Stomach (tissue), 9 donors: ENCODE data around the gene PSMD9. TPM values are rescaled to one million over a fixed set of nuclear protein-coding genes. Genes with fewer than 3 reads are reported as not detected.

Experiments used
- DNase-seq, 2 donors: peaks; one replicate each; pipeline versions ENCODE4 v3.0.0 to v3.0.0-alpha.2; 2013 to 2019
- H3K27ac ChIP-seq, 5 donors: fragments of 200-600 bp in 4 of 5; sonication (generic) in 4 of 5; one replicate each; pipeline ENCODE4 v1.5.1; 2013 to 2019; ENCODE audit warnings: mild to moderate bottlenecking in 1 of 5, moderate library complexity in 1 of 5
- H3K27me3 ChIP-seq, 3 donors: fragments of 200-600 bp; sonication (generic); one replicate each; pipeline ENCODE4 v1.5.1; 2017 to 2019; ENCODE audit warnings: mixed run types in 1 of 3
- H3K36me3 ChIP-seq, 4 donors: fragments of 200-600 bp; sonication (generic); 1 replicate in 3 of 4; 2 replicates in 1 of 4; pipeline ENCODE4 v1.5.1; 2016 to 2019
- H3K4me1 ChIP-seq, 4 donors: fragments of 200-600 bp; sonication (generic); one replicate each; pipeline ENCODE4 v1.5.1; 2016 to 2019
- H3K4me3 ChIP-seq, 4 donors: fragments of 200-600 bp; sonication (generic) in 3 of 4; one replicate each; pipeline ENCODE4 v1.5.1; 2016 to 2019; ENCODE audit warnings: mild to moderate bottlenecking in 1 of 4
- H3K9me3 ChIP-seq, 4 donors: fragments of 200-600 bp; sonication (generic); one replicate each; pipeline ENCODE4 v1.5.1; 2016 to 2019
- CTCF ChIP-seq, 7 experiments: fragments of 450-650 bp in 4 of 7; fragments of 200-600 bp in 3 of 7; sonication (generic) in 3 of 7; IDR thresholded peaks; one replicate each; pipeline ENCODE4 v1.5.1; 2016 to 2019; ENCODE audit warnings: antibody characterized with exemption in 7 of 7, control low read depth in 2 of 7, mild to moderate bottlenecking in 1 of 7
- EP300 ChIP-seq: sonication (generic); formaldehyde crosslinking; IDR thresholded peaks from one replicate; pipeline ENCODE4 v1.6.1; 2017; ENCODE audit warnings: antibody characterized with exemption
- POLR2A ChIP-seq, 4 donors: fragments of 450-650 bp; IDR thresholded peaks; one replicate each; pipeline ENCODE4 v1.6.1; 2016; ENCODE audit warnings: antibody characterized with exemption in 4 of 4, control low read depth in 2 of 4, mild to moderate bottlenecking in 1 of 4, moderate library complexity in 1 of 4
- POLR2AphosphoS5 ChIP-seq, 3 donors: sonication (generic); formaldehyde crosslinking; IDR thresholded peaks; one replicate each; pipeline ENCODE4 v1.6.1; 2016; ENCODE audit warnings: antibody characterized with exemption in 3 of 3
- WGBS, 5 donors: extraction: QIAGEN DNeasy Blood & Tissue Kit in 3 of 5; methylation state at CpG; one replicate each; pipeline versions ENCODE4 v1.1.5 to v1.1.7; 2013 to 2018; 5-methylcytosine and 5-hydroxymethylcytosine counted together
- intact Hi-C: fragments of 100-400 bp; cut with DNase I; formaldehyde crosslinking; loops from one replicate; pipeline ENCODE4 v1.15.1; 2023; ENCODE audit warnings: low total_unique reads
- polyA plus RNA-seq, 3 donors: library from polyadenylated mRNA; stranded (reverse); fragments of 200-250 nt; gene quantifications; one replicate each; pipeline ENCODE4 v1.2.3, GENCODE V29; 2013
- total RNA-seq, 5 donors: library from RNA; depleted of rRNA; stranded (reverse); fragments of >200 nt; gene quantifications; one replicate each; pipeline versions ENCODE4 v1.1.0 to v1.2.3, GENCODE V29; 2014 to 2016
- donor health status: healthy with polysubstance abuse.
- donor health status: Bipolar disorder and iron deficiency.
- donor health status: healthy.

Gene PSMD9
- total and polyA plus RNA-seq, 8 donors, result 2.9 to 97.3 (median 30.6) TPM

- Histone ChIP-seq H3K4me3 (peak overlapping the region; percentile 54 to 68 (median 59)), H3K9me3 (no peaks in the 10 kb centered on the region), H3K27ac (peak overlapping the region; percentile 75 to 85 (median 82)), H3K4me1 (peaks cover 4 to 22% (median 16%) of the 10 kb centered on the region in 4 donors), H3K27me3 (no peaks in the 10 kb centered on the region), H3K36me3 (no peaks in the 10 kb centered on the region)
- intact Hi-C loops, result no loop called here
- no peak for DNase-seq
- 65 to 71% (median 67%) methylated on average over 24 of the region's 24 CpGs for WGBS, 5 donors
- TF ChIP-seq POLR2A (IDR thresholded peaks at IDR 0.05) (no peak), POLR2AphosphoS5 (IDR thresholded peaks at IDR 0.05) (no peak), CTCF (IDR thresholded peaks at IDR 0.05) (no peak), EP300 (no peak)
Measured at GRCh38 chr12:121839993-121840761, 48.4 kb upstream of the PSMD9 start.

- no peak for DNase-seq
- H3K36me3 ChIP-seq, result no peaks in the 10 kb centered on the region
- H3K4me1 ChIP-seq, result peaks cover 4 to 22% (median 15%) of the 10 kb centered on the region in 4 donors
- WGBS, 5 donors, result 37 to 69% (median 49%) methylated on average over 13 of the region's 13 CpGs
- no peak overlapping the region for H3K27ac ChIP-seq
- H3K9me3 ChIP-seq, result no peaks in the 10 kb centered on the region
- H3K27me3 ChIP-seq, result no peaks in the 10 kb centered on the region
- intact Hi-C loops, result no loop called here
- no peak overlapping the region for H3K4me3 ChIP-seq
- TF ChIP-seq POLR2A (IDR thresholded peaks at IDR 0.05) (no peak), CTCF (IDR thresholded peaks at IDR 0.05) (no peak), EP300 (no peak), POLR2AphosphoS5 (IDR thresholded peaks at IDR 0.05) (no peak)
Measured at GRCh38 chr12:121843236-121843982, 45.2 kb upstream of the PSMD9 start.

- intact Hi-C loops, result no loop called here
- H3K4me3 ChIP-seq, result no peak overlapping the region
- DNase-seq, result no peak
- H3K36me3 ChIP-seq, result no peaks in the 10 kb centered on the region
- H3K27ac ChIP-seq, result no peak overlapping the region
- H3K4me1 ChIP-seq, result peaks cover 0 to 2% (median 0%) of the 10 kb centered on the region in 4 donors
- 67 to 100% (median 92%) methylated on average over 1 of the region's 1 CpG for WGBS, 5 donors
- no peak for TF ChIP-seq POLR2AphosphoS5 (IDR thresholded peaks at IDR 0.05)
- no peak for TF ChIP-seq POLR2A (IDR thresholded peaks at IDR 0.05)
- TF ChIP-seq EP300, result no peak
- TF ChIP-seq CTCF (IDR thresholded peaks at IDR 0.05), result no peak
- H3K27me3 ChIP-seq, result no peaks in the 10 kb centered on the region
- no peaks in the 10 kb centered on the region for H3K9me3 ChIP-seq
Measured at GRCh38 chr12:121845701-121846100, 42.9 kb upstream of the PSMD9 start.

GRCh38 chr12:121849211-121849610 is 39.4 kb upstream of the PSMD9 start:
- WGBS, 5 donors, result 95 to 99% (median 96%) methylated on average over 6 of the region's 6 CpGs
- H3K9me3 ChIP-seq, result no peaks in the 10 kb centered on the region
- H3K4me3 ChIP-seq, result no peak overlapping the region
- TF ChIP-seq POLR2A (IDR thresholded peaks at IDR 0.05) (no peak), POLR2AphosphoS5 (IDR thresholded peaks at IDR 0.05) (no peak), EP300 (no peak), CTCF (IDR thresholded peaks at IDR 0.05) (no peak)
- no peak for DNase-seq
- H3K4me1 ChIP-seq, result no peaks in the 10 kb centered on the region
- no peak overlapping the region for H3K27ac ChIP-seq
- no peaks in the 10 kb centered on the region for H3K27me3 ChIP-seq
- intact Hi-C loops, result no loop called here
- H3K36me3 ChIP-seq, result no peaks in the 10 kb centered on the region
